Transverse colon (tissue), 3 donors: ENCODE measurements around the gene SPCS1.

Experiments
- EP300 ChIP-seq: sonication (generic); formaldehyde crosslinking; IDR thresholded peaks from one replicate; pipeline ENCODE4 v1.6.1; 2017; ENCODE audit warnings: antibody characterized with exemption, low read depth
- POLR2A ChIP-seq: fragments of 450-650 bp; IDR thresholded peaks from one replicate; pipeline ENCODE4 v1.6.1; 2016; ENCODE audit warnings: antibody characterized with exemption, mild to moderate bottlenecking, moderate library complexity
- TF ChIP-seq, protein P1 (sequence below), 5 experiments: fragments of 200-600 bp in 3 of 5; fragments of 450-650 bp in 2 of 5; sonication (generic) in 3 of 5; IDR thresholded peaks; 1 replicate in 2 of 5; 2 replicates in 3 of 5; pipeline ENCODE4 v1.5.1; 2016 to 2017; ENCODE audit warnings: antibody characterized with exemption in 5 of 5, inconsistent platforms in 3 of 5, mild to moderate bottlenecking in 2 of 5, moderate library complexity in 1 of 5

DNA sequence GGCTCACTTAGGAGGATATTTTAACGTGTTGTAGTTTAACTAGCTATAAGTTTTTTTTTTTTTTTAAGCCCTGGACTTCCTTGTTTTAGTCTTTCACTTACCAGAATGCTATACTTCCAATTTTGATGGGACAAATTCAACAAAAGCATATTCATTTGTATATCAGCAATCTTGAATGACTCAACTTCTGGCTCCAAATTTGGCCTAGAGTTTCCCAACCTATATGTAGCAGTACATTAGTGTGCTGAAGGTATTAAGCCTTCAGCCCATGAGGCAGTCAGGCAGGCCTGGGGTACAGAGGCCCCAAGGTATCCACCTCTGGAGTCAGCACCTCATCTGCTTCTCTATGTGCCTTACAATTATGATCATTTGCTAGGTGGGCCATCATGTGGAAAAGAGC, 26.1 kb upstream of the SPCS1 start:
- TF ChIP-seq POLR2A (no peak), EP300 (no peak)
- TF ChIP-seq, protein P1, sequence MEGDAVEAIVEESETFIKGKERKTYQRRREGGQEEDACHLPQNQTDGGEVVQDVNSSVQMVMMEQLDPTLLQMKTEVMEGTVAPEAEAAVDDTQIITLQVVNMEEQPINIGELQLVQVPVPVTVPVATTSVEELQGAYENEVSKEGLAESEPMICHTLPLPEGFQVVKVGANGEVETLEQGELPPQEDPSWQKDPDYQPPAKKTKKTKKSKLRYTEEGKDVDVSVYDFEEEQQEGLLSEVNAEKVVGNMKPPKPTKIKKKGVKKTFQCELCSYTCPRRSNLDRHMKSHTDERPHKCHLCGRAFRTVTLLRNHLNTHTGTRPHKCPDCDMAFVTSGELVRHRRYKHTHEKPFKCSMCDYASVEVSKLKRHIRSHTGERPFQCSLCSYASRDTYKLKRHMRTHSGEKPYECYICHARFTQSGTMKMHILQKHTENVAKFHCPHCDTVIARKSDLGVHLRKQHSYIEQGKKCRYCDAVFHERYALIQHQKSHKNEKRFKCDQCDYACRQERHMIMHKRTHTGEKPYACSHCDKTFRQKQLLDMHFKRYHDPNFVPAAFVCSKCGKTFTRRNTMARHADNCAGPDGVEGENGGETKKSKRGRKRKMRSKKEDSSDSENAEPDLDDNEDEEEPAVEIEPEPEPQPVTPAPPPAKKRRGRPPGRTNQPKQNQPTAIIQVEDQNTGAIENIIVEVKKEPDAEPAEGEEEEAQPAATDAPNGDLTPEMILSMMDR (IDR thresholded peaks at IDR 0.05): no peak
